WTC11 (cell line): ENCODE measurements around the gene SRP9. TPM values are rescaled to one million over a fixed set of nuclear protein-coding genes. Genes with fewer than 3 reads are reported as not detected.

Experiments used
- ATAC-seq: fragments of 200-7000 bp; cut with Tn5 transposase; 2 replicates; pipeline ENCODE4 v1.10.0; 2021; ENCODE audit warnings: mild to moderate bottlenecking, moderate library complexity
- CTCF ChIA-PET: fragments of 300-600 bp; sonication (Branson Sonifier 250); formaldehyde crosslinking; loops from one replicate; lab custom pipeline; 2021; ENCODE audit warnings: antibody characterized with exemption; lab: Charles Lee
- POLR2A ChIA-PET: fragments of 350-600 bp; sonication (Branson Sonifier 250); formaldehyde crosslinking; loops from one replicate; lab custom pipeline; 2021; ENCODE audit warnings: antibody characterized with exemption; lab: Charles Lee
- DNase-seq: peaks from one replicate; pipeline ENCODE4 v3.0.0; 2021; ENCODE audit warnings: low spot score
- H3K27ac Mint-ChIP-seq: 2 replicates; pipeline ENCODE4 v1.8.0; 2021; ENCODE audit warnings: mixed read lengths
- H3K27me3 Mint-ChIP-seq: 2 replicates; pipeline ENCODE4 v1.8.0; 2021; ENCODE audit warnings: low read depth, mild to moderate bottlenecking, moderate library complexity, mixed read lengths
- H3K36me3 Mint-ChIP-seq: 2 replicates; pipeline ENCODE4 v1.8.0; 2021; ENCODE audit warnings: mixed read lengths
- H3K4me1 Mint-ChIP-seq: 2 replicates; pipeline ENCODE4 v1.8.0; 2022; ENCODE audit warnings: mixed read lengths
- H3K4me3 Mint-ChIP-seq: 2 replicates; pipeline ENCODE4 v1.8.0; 2021; ENCODE audit warnings: mild to moderate bottlenecking, moderate library complexity, mixed read lengths
- H3K9me3 Mint-ChIP-seq: 2 replicates; pipeline ENCODE4 v1.8.0; 2021; ENCODE audit warnings: mixed read lengths
- ATF6 ChIP-seq: sonication (generic); formaldehyde crosslinking; IDR thresholded peaks from 2 replicates; pipeline ENCODE4 v1.8.1; 2023; ENCODE audit warnings: mild to moderate bottlenecking, missing genetic modification reagents
- E2F1 ChIP-seq: sonication (generic); formaldehyde crosslinking; IDR thresholded peaks from 2 replicates; pipeline ENCODE4 v1.8.0; 2022; ENCODE audit warnings: mild to moderate bottlenecking, missing genetic modification reagents
- ELF4 ChIP-seq: sonication (generic); formaldehyde crosslinking; IDR thresholded peaks from 2 replicates; pipeline ENCODE4 v1.8.1; 2022; ENCODE audit warnings: low read depth, mild to moderate bottlenecking, moderate library complexity, missing genetic modification reagents
- EMX1 ChIP-seq: fragments of 250-450 bp; sonication (Bioruptor Pico); IDR thresholded peaks from 2 replicates; pipeline ENCODE4 v1.8.0; 2021; ENCODE audit warnings: mild to moderate bottlenecking
- ETV6 ChIP-seq: sonication (generic); formaldehyde crosslinking; IDR thresholded peaks from 2 replicates; pipeline ENCODE4 v1.8.1; 2022; ENCODE audit warnings: mild to moderate bottlenecking, missing genetic modification reagents
- FOXP1 ChIP-seq: sonication (generic); formaldehyde crosslinking; IDR thresholded peaks from 2 replicates; pipeline ENCODE4 v1.8.0; 2022; ENCODE audit warnings: missing genetic modification reagents, mild to moderate bottlenecking, moderate library complexity, borderline replicate concordance
- JUN ChIP-seq: sonication (generic); formaldehyde crosslinking; IDR thresholded peaks from 2 replicates; pipeline ENCODE4 v1.8.0; 2023; ENCODE audit warnings: mild to moderate bottlenecking, missing genetic modification reagents
- MAX ChIP-seq: sonication (generic); formaldehyde crosslinking; IDR thresholded peaks from 2 replicates; pipeline ENCODE4 v1.8.0; 2022; ENCODE audit warnings: mild to moderate bottlenecking, missing genetic modification reagents
- NFATC4 ChIP-seq: fragments of 250-450 bp; sonication (Bioruptor Pico); IDR thresholded peaks from 2 replicates; pipeline ENCODE4 v1.9.0; 2021; ENCODE audit warnings: mild to moderate bottlenecking
- RORB ChIP-seq: fragments of 250-450 bp; sonication (Bioruptor Pico); IDR thresholded peaks from 2 replicates; pipeline ENCODE4 v1.9.0; 2021; ENCODE audit warnings: mild to moderate bottlenecking
- TP53 ChIP-seq: sonication (generic); formaldehyde crosslinking; IDR thresholded peaks from 2 replicates; pipeline ENCODE4 v1.8.1; 2023; ENCODE audit warnings: mild to moderate bottlenecking, missing genetic modification reagents
- ZBTB21 ChIP-seq: sonication (generic); formaldehyde crosslinking; IDR thresholded peaks from 2 replicates; pipeline ENCODE4 v1.8.1; 2023; ENCODE audit warnings: mild to moderate bottlenecking, missing genetic modification reagents, borderline replicate concordance
- ZNF121 ChIP-seq: sonication (generic); formaldehyde crosslinking; IDR thresholded peaks from 2 replicates; pipeline ENCODE4 v1.8.0; 2023; ENCODE audit warnings: missing genetic modification reagents
- ZNF281 ChIP-seq: sonication (generic); formaldehyde crosslinking; IDR thresholded peaks from 2 replicates; pipeline ENCODE4 v1.8.0; 2023; ENCODE audit warnings: mild to moderate bottlenecking, missing genetic modification reagents
- ZNF396 ChIP-seq: fragments of 250-450 bp; sonication (Bioruptor Pico); IDR thresholded peaks from 2 replicates; pipeline ENCODE4 v1.8.0; 2021; ENCODE audit warnings: mild to moderate bottlenecking, moderate library complexity, borderline replicate concordance
- ZNF416 ChIP-seq: fragments of 250-450 bp; sonication (Bioruptor Pico); IDR thresholded peaks from 2 replicates; pipeline ENCODE4 v1.9.0; 2021; ENCODE audit warnings: mild to moderate bottlenecking, inconsistent platforms
- ZNF423 ChIP-seq: fragments of 250-450 bp; sonication (Bioruptor Pico); IDR thresholded peaks from 2 replicates; pipeline ENCODE4 v2.1.2; 2022; ENCODE audit warnings: mild to moderate bottlenecking, moderate library complexity
- total RNA-seq: library from RNA; stranded (reverse); gene quantifications from 3 replicates; pipeline ENCODE4 v1.2.3, GENCODE V29; 2021

SRP9 gene
- total RNA-seq, 1 experiment from 2014 or later: 375 TPM

- TF ChIP-seq ZBTB21 (CRISPR knock-in tag) (no peak), ETV6 (CRISPR knock-in tag) (no peak), FOXP1 (CRISPR knock-in tag) (no peak), JUN (no peak), ZNF416 (CRISPR knock-in tag) (no peak)
Observed at GRCh38 chr1:225750875-225751824, 26.5 kb upstream of the SRP9 start (continued).

- Mint-ChIP-seq H3K27me3 (peaks cover 2% of the 10 kb centered on the region; the same call in 1 of the 2 replicates), H3K27ac (no peak overlapping the region), H3K4me1 (peaks cover 32% of the 10 kb centered on the region), H3K36me3 (no peaks in the 10 kb centered on the region), H3K9me3 (no peaks in the 10 kb centered on the region), H3K4me3 (no peak overlapping the region)
- ChIA-PET CTCF (interaction anchor here (0.9 to 1.7 kb wide), 4 partner anchors 12 to 278 kb away, joined by 4 to 5 read pairs (median 5); partner anchors contain the start of gene SRP9), POLR2A (interaction anchor here (1.5 kb wide), 1 partner anchor 20 kb away, joined by 4 read pairs; no protein-coding TSS in a partner anchor)
- TF ChIP-seq EMX1 (CRISPR knock-in tag) (no peak), ZNF121 (CRISPR knock-in tag) (no peak), MAX (CRISPR knock-in tag) (no peak), FOXP1 (CRISPR knock-in tag) (no peak), NFATC4 (no peak), ATF6 (CRISPR knock-in tag) (no peak), ZNF281 (CRISPR knock-in tag) (no peak), E2F1 (no peak), ZNF423 (no peak), ZNF396 (CRISPR knock-in tag) (no peak), ELF4 (CRISPR knock-in tag) (no peak), RORB (CRISPR knock-in tag) (no peak)
- DNase-seq (no peak), ATAC-seq (no peak)
Observed at GRCh38 chr1:225752245-225752644, 25.4 kb upstream of the SRP9 start.

GRCh38 chr1:225754940-225755641 lies 22.5 kb upstream of the SRP9 start:
- TF ChIP-seq RORB (CRISPR knock-in tag): 0 out of 2 replicates have a peak, but pooled peaks have one; percentile 3
- TF ChIP-seq TP53 (CRISPR knock-in tag): no peak
- Mint-ChIP-seq H3K4me1 (peaks cover 20% of the 10 kb centered on the region), H3K36me3 (no peaks in the 10 kb centered on the region), H3K9me3 (no peaks in the 10 kb centered on the region), H3K27me3 (peaks cover 2% of the 10 kb centered on the region; the same call in 1 of the 2 replicates), H3K27ac (no peak overlapping the region), H3K4me3 (no peak overlapping the region)
- ChIA-PET POLR2A (no interaction called here), CTCF (interaction anchor here (1.4 kb wide), 1 partner anchor 8 kb away, joined by 3 read pairs; no protein-coding TSS in a partner anchor)
- ATAC-seq: peak; percentile 28
- DNase-seq: no peak
